Heart left ventricle (tissue), 13 donors: ENCODE measurements around the gene PKD2.

Experiments used
- CTCF ChIP-seq, 12 donors: fragments of 200-600 bp; sonication (generic) in 4 of 12; IDR thresholded peaks; one replicate each; pipeline versions ENCODE4 v1.5.0 to v1.8.0; 2018 to 2022; ENCODE audit warnings: antibody characterized with exemption in 12 of 12, mild to moderate bottlenecking in 5 of 12
- POLR2A ChIP-seq, 2 donors: fragments of 450-650 bp; IDR thresholded peaks; one replicate each; pipeline ENCODE4 v1.6.1; 2017; ENCODE audit warnings: antibody characterized with exemption in 2 of 2, mild to moderate bottlenecking in 2 of 2, moderate library complexity in 2 of 2
- donor health status: ischemic (EF 13 %, LVEDD 7.1; RV severe dilation, severe dysfunction).
- donor health status: DM: no; HTN: yes; CAD: no.
- donor health status: DM: no; HTN: no; CAD: no.
- donor health status: ischemic (EF 25% LVEDD 6.9; RV normal size, moderate dysfunction).
- donor health status: ischemic (EF 25% LVEDD 5.7; RV mildly dilated, moderate dysfunction).
- donor health status: ischemic (EF 35%, LVEDD 5.7; RV mildly dilated, moderate dysfunction).
- donor health status: nonischemic (EF 11% LVEDD 7.7; RV severe dilation, severe dysfunction).
- donor health status: DM: yes; HTN: yes; CAD: no.
- donor health status: PGD.
- donor health status: ischemic (EF 29% LVEDD 5.4; RV normal size, mild dysfunction).
- donor health status: nonischemic (EF 23%, LVEDD 6.1; RV moderate dilation, normal function).

- TF ChIP-seq CTCF (IDR thresholded peaks at IDR 0.05) = no peak
- no peak for TF ChIP-seq POLR2A (IDR thresholded peaks at IDR 0.05)
These were observed 97.6 kb downstream of the PKD2 start for GRCh38 chr4:88104902-88105610.
